HG03039 (cell line): ENCODE measurements around the gene ABCA4.
"Not testable (repeated sequence)": the region's sequence is repeated elsewhere in the genome, so short reads cannot be mapped to it uniquely, and the experiment has no call there.

Experiments used
- ATAC-seq: cut with Tn5 transposase; IDR thresholded peaks from one replicate; pipeline ENCODE4 v1.9.1; 2021; ENCODE audit warnings: mild to moderate bottlenecking, moderate library complexity; ENCODE audit not compliant: unreplicated experiment

The ABCA4 gene

GRCh38 chr1:94011709-94012595 lies 109.0 kb downstream of the ABCA4 start:
- ATAC-seq, result no peak

GRCh38 chr1:94011129-94011528 lies 109.8 kb downstream of the ABCA4 start:
- ATAC-seq, result no peak

- ATAC-seq, result no peak
Observed at GRCh38 chr1:94009304-94009703, 111.6 kb downstream of the ABCA4 start.

GRCh38 chr1:94006604-94007003 lies 114.3 kb downstream of the ABCA4 start:
- no peak for ATAC-seq

- no peak for ATAC-seq
Observed at GRCh38 chr1:94004924-94005323, 116.0 kb downstream of the ABCA4 start.

- ATAC-seq, result no peak
Observed at GRCh38 chr1:94002046-94002787, 118.7 kb downstream of the ABCA4 start.

GRCh38 chr1:94001397-94002045 lies 119.4 kb downstream of the ABCA4 start:
- no peak for ATAC-seq

GRCh38 chr1:94000510-94001282 lies 120.3 kb downstream of the ABCA4 start:
- no peak for ATAC-seq

GRCh38 chr1:93999840-94000415 lies 121.0 kb downstream of the ABCA4 start:
- no peak for ATAC-seq

- not testable (repeated sequence) for ATAC-seq
Observed at GRCh38 chr1:93998532-93998931, 122.4 kb downstream of the ABCA4 start.

GRCh38 chr1:93997756-93998155 lies 123.2 kb downstream of the ABCA4 start:
- no peak for ATAC-seq

GRCh38 chr1:93995837-93996536 lies 125.0 kb downstream of the ABCA4 start:
- ATAC-seq, result no peak

GRCh38 chr1:93993731-93994130 lies 127.2 kb downstream of the ABCA4 start:
- no peak for ATAC-seq

GRCh38 chr1:93992954-93993353 lies 128.0 kb downstream of the ABCA4 start:
- ATAC-seq, result no peak

- ATAC-seq, result no peak
Observed at GRCh38 chr1:93992190-93992589, 128.8 kb downstream of the ABCA4 start.

GRCh38 chr1:93991271-93991670 lies 129.7 kb downstream of the ABCA4 start:
- no peak for ATAC-seq

- not testable (repeated sequence) for ATAC-seq
Observed at GRCh38 chr1:93990477-93990876, 130.5 kb downstream of the ABCA4 start.

GRCh38 chr1:93990010-93990409 lies 130.9 kb downstream of the ABCA4 start:
- ATAC-seq, result no peak

- no peak for ATAC-seq
Observed at GRCh38 chr1:93989601-93990000, 131.3 kb downstream of the ABCA4 start.
